Measurements from ENCODE around the gene GSTM3. TPM values are rescaled to one million over a fixed set of nuclear protein-coding genes. Genes with fewer than 3 reads are reported as not detected.
"Not testable (repeated sequence)": the region's sequence is repeated elsewhere in the genome, so short reads cannot be mapped to it uniquely, and the experiment has no call there.

The GSTM3 gene
- total and polyA plus RNA-seq, 2 donors: 67.5 to 116 TPM

DNA sequence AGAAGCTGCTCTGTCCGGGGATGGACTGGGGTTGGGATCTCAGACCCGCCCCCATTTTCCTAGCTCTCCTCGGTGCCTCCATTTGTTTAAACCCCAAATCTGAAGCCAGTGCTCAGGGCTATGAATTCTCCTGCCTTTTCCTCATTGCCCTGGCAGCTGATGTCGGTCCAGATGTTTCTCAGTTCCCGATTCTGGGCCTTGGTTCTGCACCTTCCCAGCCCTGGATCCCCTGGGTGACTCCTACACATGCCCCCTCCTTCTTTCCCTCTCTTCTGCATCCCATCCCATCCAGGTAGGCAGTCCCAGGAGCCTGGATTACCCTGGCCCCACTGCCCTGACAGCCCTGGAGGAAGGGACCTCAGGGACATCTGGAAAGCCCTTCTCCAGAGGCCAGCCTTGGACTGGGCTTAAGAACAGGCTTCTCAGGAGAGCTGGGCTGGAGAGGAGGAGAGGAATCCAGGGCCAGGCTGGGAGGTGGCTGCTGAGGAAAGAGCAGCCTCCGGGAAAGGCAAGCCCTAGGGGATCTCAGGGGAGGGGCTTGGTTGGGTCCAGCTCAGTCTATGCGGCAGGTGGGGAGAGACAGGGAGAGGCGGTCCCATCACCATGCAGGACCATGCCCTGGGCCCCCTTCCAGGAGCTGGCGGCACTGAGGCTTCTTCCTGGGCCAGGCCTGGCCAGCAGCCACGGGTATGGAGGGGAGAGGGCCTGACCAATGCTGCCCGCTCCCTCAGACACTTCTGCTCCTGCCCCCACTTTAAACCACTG, 29.7 kb upstream of the GSTM3 start:
- DNase-seq (ENCODE audit: extremely low spot score): no peak
- no peak overlapping the region for H3K4me3 ChIP-seq (ENCODE audit: low read depth, low read length)
- no peak overlapping the region for H3K27ac ChIP-seq (ENCODE audit: low read depth)
- 74% methylated on average over 11 of the region's 11 CpGs for WGBS
- no peaks in the 10 kb centered on the region for H3K4me1 ChIP-seq (ENCODE audit: insufficient read depth)
- no peaks in the 10 kb centered on the region for H3K36me3 ChIP-seq (ENCODE audit: insufficient read depth)

DNA sequence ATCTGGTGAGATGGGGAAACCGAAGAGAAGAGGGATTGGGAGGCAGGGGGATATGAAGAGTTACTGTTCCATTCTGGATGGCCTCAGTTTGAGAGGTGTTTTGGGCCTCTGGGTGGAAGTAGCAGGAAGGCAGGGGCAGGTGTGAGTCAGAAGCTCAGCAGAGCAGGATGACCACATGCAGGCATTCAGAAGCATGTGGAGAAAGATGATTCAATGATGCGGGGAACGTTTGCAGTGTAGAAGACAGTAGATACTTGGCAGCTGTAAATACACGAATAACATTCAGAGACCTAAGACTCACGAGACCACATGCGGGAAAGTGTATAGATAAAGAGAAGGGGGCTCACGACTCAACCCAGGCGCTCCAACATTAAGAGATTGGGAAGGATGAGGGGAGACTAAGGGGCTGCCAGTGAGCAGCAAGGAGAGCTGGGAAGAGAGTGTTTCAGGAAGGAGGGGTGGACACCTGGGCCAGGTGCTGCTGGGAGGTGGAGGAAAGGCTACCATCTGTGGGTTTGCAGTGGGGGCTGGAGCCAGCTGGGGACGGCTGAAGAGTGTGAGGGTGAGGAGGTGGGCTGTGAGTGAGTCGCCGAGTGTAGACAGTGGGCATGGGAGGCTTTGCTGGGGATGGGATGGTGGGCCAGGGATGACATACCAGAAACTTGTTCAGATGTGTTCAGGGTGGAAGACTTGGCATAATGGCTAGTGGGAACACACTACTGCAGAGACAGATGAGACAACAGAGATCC, 28.7 kb upstream of the GSTM3 start:
- WGBS: 90% methylated on average over 11 of the region's 11 CpGs
- Histone ChIP-seq H3K36me3 (ENCODE audit: insufficient read depth) (no peaks in the 10 kb centered on the region), H3K27ac (ENCODE audit: low read depth) (no peak overlapping the region), H3K4me1 (ENCODE audit: insufficient read depth) (no peaks in the 10 kb centered on the region), H3K4me3 (ENCODE audit: low read depth, low read length) (no peak overlapping the region)
- DNase-seq (ENCODE audit: extremely low spot score): no peak

DNA sequence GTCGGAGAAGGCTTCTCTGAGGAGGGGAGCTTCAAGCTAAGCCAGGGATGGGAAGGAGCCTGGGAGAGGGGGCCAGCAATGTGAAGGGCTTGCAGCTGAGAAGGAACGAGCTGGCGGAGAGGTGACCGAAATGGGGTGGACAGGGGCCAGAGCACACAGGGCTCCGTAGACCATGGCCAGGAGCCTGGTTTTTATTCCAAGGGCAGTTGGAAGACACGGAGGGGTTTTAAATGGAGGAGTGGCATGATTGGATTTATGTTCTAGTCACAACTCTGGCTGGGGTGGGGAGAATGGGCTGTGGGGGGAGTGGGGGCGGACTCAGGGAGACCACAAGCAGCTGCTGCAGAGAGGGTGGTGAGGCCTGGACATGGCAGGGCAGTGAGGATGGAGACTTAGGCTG, 28.0 kb upstream of the GSTM3 start:
- H3K4me1 ChIP-seq (ENCODE audit: insufficient read depth): no peaks in the 10 kb centered on the region
- WGBS: 85% methylated on average over 7 of the region's 7 CpGs
- no peak overlapping the region for H3K27ac ChIP-seq (ENCODE audit: low read depth)
- no peaks in the 10 kb centered on the region for H3K36me3 ChIP-seq (ENCODE audit: insufficient read depth)
- no peak overlapping the region for H3K4me3 ChIP-seq (ENCODE audit: low read depth, low read length)
- DNase-seq (ENCODE audit: extremely low spot score): no peak

DNA sequence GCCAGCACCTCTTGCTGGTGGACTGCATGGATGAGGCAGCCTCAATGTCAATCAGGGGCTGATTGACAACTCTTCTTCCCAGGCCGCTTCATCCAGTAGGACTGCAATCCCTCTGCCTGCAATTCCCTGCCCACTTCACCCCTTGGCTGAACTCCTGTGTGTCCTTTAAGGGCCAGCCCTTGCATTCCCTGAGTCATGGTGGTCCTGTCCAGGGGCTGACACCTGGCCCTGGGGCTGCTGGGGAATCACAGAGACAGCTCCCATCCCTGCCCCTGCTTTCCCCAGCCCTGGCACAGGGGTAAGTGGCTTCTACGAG, 27.5 kb upstream of the GSTM3 start:
- DNase-seq (ENCODE audit: extremely low spot score): no peak
- Histone ChIP-seq H3K4me3 (ENCODE audit: low read depth, low read length) (no peak overlapping the region), H3K36me3 (ENCODE audit: insufficient read depth) (no peaks in the 10 kb centered on the region), H3K4me1 (ENCODE audit: insufficient read depth) (no peaks in the 10 kb centered on the region), H3K27ac (ENCODE audit: low read depth) (no peak overlapping the region)
- 54% methylated on average over 2 of the region's 2 CpGs for WGBS

DNA sequence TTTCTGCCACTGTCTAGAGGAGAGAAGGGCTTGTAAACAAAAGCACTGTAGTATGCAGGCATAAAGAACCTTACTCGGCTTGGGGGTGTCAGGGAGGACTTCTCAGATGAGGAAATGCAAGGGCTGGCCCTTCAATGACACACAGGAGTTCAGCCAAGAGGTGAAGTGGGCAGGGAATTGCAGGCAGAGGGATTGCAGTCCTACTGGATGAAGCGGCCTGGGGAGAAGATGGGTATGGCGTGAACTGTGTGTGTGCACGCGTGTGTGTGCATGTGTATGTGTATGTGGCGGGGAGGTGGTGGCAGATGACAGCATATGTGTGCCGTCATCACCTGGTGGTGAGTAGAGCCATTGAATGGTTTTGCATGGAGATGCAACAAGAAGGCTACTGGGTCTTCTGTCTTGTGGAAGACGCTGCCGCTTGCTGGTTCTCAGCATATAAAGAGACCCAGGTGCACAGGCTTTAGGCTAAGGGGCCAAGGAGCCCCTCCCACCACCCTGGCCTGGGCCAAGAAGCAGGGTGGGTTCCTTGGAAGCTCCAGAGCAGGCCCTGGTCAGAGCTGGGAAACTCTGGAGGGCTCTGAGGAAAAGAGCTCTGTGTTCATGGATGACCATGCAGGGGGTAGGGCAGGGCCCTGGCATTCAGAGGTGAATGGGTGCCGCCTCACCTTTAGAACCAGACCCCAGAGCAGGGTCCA, 26.9 kb upstream of the GSTM3 start:
- no peak overlapping the region for H3K4me3 ChIP-seq (ENCODE audit: low read depth, low read length)
- no peaks in the 10 kb centered on the region for H3K36me3 ChIP-seq (ENCODE audit: insufficient read depth)
- H3K4me1 ChIP-seq (ENCODE audit: insufficient read depth): no peaks in the 10 kb centered on the region
- no peak for DNase-seq (ENCODE audit: extremely low spot score)
- H3K27ac ChIP-seq (ENCODE audit: low read depth): no peak overlapping the region
- WGBS: 93% methylated on average over 10 of the region's 10 CpGs

DNA sequence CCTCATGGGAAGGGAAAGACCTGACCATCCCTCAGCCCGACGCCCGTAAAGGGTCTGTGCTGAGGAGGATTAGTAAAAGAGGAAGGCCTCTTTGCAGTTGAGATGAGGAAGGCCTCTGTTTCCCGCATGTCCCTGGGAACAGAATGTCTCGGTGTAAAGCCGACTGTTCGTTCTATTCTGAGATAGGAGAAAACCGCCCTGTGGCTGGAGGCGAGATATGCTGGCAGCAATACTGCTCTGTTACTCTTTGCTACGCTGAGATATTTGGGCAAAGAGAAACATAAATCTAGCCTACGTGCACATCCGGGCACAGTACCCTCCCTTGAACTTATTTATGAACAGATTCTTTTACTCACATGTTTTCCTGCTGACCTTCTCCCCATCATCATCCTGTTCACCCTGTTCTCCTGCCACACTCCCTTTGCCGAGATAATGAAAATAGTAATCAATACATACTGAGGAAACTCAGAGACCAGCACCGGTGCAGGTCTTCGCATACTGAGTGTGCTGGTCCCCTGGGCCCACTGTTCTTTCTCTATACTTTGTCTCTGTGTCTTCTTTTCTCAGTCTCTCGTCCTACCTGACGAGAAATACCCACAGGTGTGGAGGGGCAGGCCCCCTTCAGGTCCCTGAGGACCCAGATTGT, 26.3 kb upstream of the GSTM3 start:
- not testable (repeated sequence) for H3K27ac ChIP-seq (ENCODE audit: low read depth)

DNA sequence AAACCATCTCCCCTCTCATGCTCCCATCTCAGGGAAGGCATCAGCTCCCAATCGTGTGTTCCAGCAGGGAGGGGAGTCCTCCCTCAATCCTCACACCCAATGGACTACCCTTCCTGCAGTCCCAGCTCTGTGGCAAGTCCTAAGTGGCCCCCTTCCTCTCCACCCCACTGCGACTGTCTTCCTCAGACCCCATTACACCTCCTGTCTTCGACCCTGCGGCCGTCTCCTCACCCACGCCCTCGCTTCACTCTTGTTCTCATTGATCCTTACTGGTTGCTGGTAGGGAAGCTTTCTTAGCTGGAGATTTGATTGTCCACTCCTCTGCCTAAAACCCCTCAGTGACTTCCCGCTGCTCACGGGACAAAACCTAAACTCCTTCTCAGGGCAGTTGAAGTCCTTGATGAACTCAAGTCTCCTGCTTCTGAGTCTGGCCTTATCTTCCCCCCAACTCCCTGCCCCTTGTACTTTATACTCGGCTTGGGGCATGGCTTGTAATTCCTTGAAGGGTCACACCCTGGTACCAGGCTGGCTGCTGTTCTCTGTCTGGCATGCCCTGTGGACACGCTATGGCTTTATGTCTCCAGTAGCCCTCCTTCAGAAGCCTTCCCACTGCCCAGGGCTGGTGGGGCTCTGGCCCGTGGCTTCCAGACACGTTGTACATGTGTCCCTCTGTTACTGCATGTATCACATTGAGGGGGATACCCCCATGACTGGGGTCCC, 25.2 kb upstream of the GSTM3 start:
- Histone ChIP-seq H3K4me3 (ENCODE audit: low read depth, low read length) (no peak overlapping the region), H3K4me1 (ENCODE audit: insufficient read depth) (no peaks in the 10 kb centered on the region), H3K27ac (ENCODE audit: low read depth) (no peak overlapping the region), H3K36me3 (ENCODE audit: insufficient read depth) (no peaks in the 10 kb centered on the region)
- 75% methylated on average over 13 of the region's 13 CpGs for WGBS
- no peak for DNase-seq (ENCODE audit: extremely low spot score)

More for the DNA sequence above, 26.3 kb upstream of the GSTM3 start:
- not testable (repeated sequence) for H3K4me3 ChIP-seq (ENCODE audit: low read depth, low read length); H3K36me3 ChIP-seq (ENCODE audit: insufficient read depth); DNase-seq (ENCODE audit: extremely low spot score); H3K4me1 ChIP-seq (ENCODE audit: insufficient read depth)
- 69% methylated on average over 17 of the region's 17 CpGs for WGBS

DNA sequence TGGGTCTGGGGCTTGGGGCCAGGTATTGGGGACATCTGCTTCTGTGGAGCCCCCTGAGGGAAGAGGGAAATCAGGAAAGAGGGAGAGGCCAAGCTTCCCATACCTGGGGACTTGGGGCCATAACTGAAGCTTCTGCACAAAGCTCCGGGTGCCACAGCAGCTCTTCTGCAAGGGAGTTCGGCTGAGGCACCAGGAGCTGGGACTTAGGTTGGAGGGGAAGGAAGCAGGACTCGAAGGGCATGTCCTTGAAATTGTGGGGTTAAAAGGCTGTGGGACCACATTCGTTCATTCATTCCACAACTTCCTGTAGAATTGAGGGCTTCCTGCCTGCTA, 24.6 kb upstream of the GSTM3 start:
- 84% methylated on average over 4 of the region's 4 CpGs for WGBS
- H3K36me3 ChIP-seq (ENCODE audit: insufficient read depth): no peaks in the 10 kb centered on the region
- no peak overlapping the region for H3K27ac ChIP-seq (ENCODE audit: low read depth)
- H3K4me1 ChIP-seq (ENCODE audit: insufficient read depth): no peaks in the 10 kb centered on the region
- no peak for DNase-seq (ENCODE audit: extremely low spot score)
- H3K4me3 ChIP-seq (ENCODE audit: low read depth, low read length): no peak overlapping the region

DNA sequence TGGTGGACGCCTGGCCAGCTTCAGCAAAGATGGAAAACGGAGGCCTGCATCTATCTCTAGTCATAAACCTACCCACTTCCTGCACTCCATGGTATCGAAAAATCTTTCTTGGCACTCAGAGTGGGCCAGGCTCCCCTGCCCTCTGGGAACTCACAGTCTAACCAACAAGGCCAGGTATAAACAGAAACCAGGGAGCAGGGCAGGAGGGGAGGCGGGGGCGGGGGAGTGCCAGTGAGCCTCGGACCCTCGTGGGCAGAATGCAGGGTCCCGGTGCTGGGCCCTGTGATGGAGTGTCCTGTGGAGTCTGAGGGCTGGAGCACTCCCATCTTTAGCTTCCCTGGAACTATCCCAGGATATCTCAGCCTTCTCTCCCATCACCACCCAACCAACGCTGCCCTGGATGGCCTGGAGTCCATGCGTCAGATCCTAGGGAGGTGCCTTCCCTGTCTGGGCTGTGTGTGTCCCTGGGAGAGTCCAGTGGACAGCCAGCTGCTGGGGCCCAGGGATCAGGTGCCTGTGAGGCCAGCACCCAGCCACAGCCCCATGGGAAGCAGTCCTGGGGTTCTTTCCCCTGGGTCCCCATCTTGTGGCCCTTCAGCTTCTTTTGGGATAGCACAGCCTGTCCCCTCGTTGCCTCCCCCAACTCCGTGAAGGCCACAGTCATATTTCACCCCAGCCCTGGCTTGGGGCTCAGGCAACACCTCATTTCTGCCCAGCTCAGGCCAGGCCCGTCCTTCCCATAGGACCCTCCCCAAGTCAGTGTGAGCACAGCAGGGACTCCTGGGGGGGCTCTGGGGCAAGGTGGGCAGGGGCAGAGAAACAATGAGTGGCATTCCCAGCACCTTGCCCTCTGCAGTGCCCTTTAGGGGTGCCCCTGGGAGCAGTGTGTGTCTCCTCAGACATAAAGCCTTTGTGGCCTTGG, 24.0 kb upstream of the GSTM3 start:
- Histone ChIP-seq H3K27ac (ENCODE audit: low read depth) (no peak overlapping the region), H3K4me1 (ENCODE audit: insufficient read depth) (no peaks in the 10 kb centered on the region), H3K4me3 (ENCODE audit: low read depth, low read length) (no peak overlapping the region), H3K36me3 (ENCODE audit: insufficient read depth) (no peaks in the 10 kb centered on the region)
- WGBS: 94% methylated on average over 13 of the region's 13 CpGs
- no peak for DNase-seq (ENCODE audit: extremely low spot score)

DNA sequence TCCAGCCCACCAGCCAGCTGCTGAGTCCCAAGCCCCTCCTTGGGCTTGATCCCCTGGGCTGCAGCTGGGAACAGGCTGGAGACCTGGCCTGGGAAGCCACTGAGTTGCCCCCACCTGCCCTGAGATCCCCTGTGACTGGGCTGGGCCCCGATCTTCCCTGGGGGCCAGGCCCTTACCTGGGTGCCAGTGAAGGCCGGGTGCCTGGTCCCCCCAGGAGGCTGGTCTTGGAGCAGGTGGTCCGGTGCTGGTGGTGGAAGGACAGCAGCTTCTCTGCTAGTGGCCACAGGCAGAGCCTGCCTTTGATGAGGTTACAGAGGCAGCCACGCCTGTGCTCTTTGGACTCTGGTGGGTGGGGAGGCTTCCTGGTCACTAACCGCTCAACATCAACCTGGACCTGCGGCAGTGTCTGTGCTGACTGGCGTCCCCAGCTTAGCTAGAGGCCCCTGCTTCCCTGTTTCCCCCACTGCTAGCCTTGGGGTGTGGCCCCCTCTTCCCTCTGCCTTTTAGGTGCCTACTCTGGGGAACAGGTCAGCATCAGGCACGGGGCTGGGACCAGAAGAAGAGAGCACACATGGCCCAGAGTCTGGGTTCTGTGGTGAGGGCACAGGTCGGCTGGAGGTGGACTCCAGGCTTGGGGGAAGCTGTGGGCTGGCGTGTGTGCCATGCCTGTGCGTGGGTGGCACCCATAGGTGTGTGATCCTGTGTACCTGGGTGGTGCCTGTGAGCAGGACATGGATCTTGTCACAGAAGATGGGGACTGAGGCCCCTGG, 23.0 kb upstream of the GSTM3 start, which contains the start of gene EPS8L3:
TSS of gene EPS8L3 (minus strand) at position 278 of the 770 bp plus-strand sequence. CDS start 2,174 bp downstream, outside the sequence.
- no peaks in the 10 kb centered on the region for H3K4me1 ChIP-seq (ENCODE audit: insufficient read depth)
- DNase-seq (ENCODE audit: extremely low spot score): no peak
- no peak within 1 kb of the TSS for H3K4me3 ChIP-seq (ENCODE audit: low read depth, low read length)
- H3K36me3 ChIP-seq (ENCODE audit: insufficient read depth): no peaks in the 10 kb centered on the region
- 88% methylated on average over 11 of the region's 11 CpGs for WGBS
- H3K27ac ChIP-seq (ENCODE audit: low read depth): no peak within 1 kb of the TSS

DNA sequence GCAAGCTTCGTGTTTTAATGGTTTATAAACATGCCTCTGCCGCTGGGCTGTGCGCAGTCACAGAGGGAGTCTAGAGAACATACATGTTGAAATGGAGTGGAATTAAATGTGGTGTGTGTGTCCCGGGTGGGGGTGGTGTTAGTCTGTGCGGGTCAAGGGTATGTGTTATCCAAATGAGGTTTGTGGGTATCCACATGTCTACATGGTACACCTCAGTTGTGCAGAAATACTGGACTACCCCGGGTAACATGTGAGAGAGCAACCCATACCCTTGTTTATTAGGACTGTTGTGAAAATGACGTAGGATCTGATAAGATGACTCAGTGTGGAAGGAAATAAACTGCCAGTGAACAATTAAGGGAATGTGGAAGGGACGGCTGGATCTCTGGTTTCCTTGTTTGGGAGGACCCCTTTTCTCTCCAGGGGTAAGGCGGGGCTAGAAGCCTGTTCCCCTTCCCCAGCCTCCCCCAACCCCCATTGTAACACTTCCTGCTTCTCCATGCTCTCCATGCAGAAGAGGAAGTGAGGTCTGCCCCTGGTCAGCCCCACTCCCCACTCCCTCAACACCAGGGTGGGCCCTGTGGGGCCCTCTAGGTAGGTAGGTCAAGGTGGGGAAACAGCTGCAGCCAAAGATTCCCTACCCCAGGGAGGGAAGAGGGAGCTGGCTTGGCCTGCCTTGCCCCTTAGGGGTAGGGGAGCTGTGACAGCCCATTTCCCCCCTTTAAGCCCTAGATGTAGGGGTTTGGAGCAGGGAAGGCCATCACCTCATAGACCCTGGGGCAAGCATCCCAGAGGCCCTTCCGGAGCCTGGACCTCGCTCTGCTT, 22.2 kb upstream of the GSTM3 start:
- no peak overlapping the region for H3K4me3 ChIP-seq (ENCODE audit: low read depth, low read length)
- H3K36me3 ChIP-seq (ENCODE audit: insufficient read depth): no peaks in the 10 kb centered on the region
- DNase-seq (ENCODE audit: extremely low spot score): no peak
- H3K27ac ChIP-seq (ENCODE audit: low read depth): no peak overlapping the region
- no peaks in the 10 kb centered on the region for H3K4me1 ChIP-seq (ENCODE audit: insufficient read depth)
- 62% methylated on average over 11 of the region's 11 CpGs for WGBS
